ENCODE measurements around the gene PTTG1IP2.

Gene PTTG1IP2

DNA sequence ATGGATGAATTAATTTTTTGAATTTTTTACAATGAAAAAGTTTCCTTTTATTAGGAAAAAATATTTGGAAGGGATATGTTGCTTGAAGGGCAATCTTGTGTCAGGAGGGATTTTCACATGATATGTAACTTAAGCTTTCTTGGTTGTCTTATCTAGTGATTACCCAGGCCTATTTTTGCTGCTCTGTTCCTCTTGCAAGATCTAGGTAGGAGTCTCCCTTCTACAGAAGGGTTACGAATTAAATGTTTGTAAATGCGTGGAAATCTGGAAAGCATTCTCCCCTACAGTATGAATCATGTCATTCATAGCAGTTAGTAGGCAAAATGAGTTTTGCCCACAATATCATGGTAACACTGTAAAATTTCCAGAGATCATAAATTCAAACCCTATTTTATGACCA, 69.0 kb downstream of the PTTG1IP2 start:
- TF ChIP-seq, protein P1, sequence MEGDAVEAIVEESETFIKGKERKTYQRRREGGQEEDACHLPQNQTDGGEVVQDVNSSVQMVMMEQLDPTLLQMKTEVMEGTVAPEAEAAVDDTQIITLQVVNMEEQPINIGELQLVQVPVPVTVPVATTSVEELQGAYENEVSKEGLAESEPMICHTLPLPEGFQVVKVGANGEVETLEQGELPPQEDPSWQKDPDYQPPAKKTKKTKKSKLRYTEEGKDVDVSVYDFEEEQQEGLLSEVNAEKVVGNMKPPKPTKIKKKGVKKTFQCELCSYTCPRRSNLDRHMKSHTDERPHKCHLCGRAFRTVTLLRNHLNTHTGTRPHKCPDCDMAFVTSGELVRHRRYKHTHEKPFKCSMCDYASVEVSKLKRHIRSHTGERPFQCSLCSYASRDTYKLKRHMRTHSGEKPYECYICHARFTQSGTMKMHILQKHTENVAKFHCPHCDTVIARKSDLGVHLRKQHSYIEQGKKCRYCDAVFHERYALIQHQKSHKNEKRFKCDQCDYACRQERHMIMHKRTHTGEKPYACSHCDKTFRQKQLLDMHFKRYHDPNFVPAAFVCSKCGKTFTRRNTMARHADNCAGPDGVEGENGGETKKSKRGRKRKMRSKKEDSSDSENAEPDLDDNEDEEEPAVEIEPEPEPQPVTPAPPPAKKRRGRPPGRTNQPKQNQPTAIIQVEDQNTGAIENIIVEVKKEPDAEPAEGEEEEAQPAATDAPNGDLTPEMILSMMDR (IDR thresholded peaks at IDR 0.05; ENCODE audit: borderline replicate concordance, control extremely low read depth, extremely low read depth, insufficient read depth, missing control alignments) = no peak
- DNase-seq (ENCODE audit: low spot score) = no peak
- in situ Hi-C loops (cut with MboI; ENCODE audit: low sequenced_read_pairs, unreplicated experiment) = no loop called here

- no peak for DNase-seq (ENCODE audit: low spot score)
- TF ChIP-seq, protein P1 (IDR thresholded peaks at IDR 0.05; ENCODE audit: borderline replicate concordance, control extremely low read depth, extremely low read depth, insufficient read depth, missing control alignments) = no peak
- in situ Hi-C loops (cut with MboI; ENCODE audit: low sequenced_read_pairs, unreplicated experiment) = no loop called here
Measured at GRCh38 chr7:90540406-90540805, 71.0 kb downstream of the PTTG1IP2 start.

GRCh38 chr7:90551036-90551435, 81.6 kb downstream of the PTTG1IP2 start:
- TF ChIP-seq, protein P1 (IDR thresholded peaks at IDR 0.05; ENCODE audit: borderline replicate concordance, control extremely low read depth, extremely low read depth, insufficient read depth, missing control alignments) = no peak
- no peak for DNase-seq (ENCODE audit: low spot score)
- in situ Hi-C loops (cut with MboI; ENCODE audit: low sequenced_read_pairs, unreplicated experiment) = no loop called here

- in situ Hi-C loops (cut with MboI; ENCODE audit: low sequenced_read_pairs, unreplicated experiment) = no loop called here
- no peak for DNase-seq (ENCODE audit: low spot score)
Measured at GRCh38 chr7:90552521-90552920, 83.1 kb downstream of the PTTG1IP2 start.

DNA sequence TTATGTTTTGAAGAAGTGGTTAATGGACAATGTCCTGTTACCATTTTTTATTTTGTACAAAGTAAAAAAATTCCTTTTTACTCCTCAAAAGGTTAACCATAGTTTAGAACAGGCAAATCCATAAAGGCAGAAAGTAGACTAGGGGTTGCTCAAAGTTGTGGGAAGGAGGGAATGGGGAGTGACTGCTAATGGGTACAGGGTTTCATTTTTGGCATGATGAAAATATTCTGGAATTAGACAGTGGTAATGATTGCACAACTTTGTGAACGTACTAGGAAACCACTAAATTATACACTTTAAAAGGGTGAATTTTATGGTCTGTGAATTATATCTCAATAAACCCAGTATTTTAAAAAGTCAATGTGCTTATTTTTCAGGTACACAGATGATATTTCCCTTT, 91.3 kb downstream of the PTTG1IP2 start:
- TF ChIP-seq, protein P1 (IDR thresholded peaks at IDR 0.05; ENCODE audit: borderline replicate concordance, control extremely low read depth, extremely low read depth, insufficient read depth, missing control alignments) = no peak
- DNase-seq (ENCODE audit: low spot score) = no peak
- in situ Hi-C loops (cut with MboI; ENCODE audit: low sequenced_read_pairs, unreplicated experiment) = no loop called here

More at GRCh38 chr7:90552521-90552920, 83.1 kb downstream of the PTTG1IP2 start:
- TF ChIP-seq, protein P1 (IDR thresholded peaks at IDR 0.05; ENCODE audit: borderline replicate concordance, control extremely low read depth, extremely low read depth, insufficient read depth, missing control alignments) = no peak
